ENCODE data around the gene EIF3A.

DNA sequence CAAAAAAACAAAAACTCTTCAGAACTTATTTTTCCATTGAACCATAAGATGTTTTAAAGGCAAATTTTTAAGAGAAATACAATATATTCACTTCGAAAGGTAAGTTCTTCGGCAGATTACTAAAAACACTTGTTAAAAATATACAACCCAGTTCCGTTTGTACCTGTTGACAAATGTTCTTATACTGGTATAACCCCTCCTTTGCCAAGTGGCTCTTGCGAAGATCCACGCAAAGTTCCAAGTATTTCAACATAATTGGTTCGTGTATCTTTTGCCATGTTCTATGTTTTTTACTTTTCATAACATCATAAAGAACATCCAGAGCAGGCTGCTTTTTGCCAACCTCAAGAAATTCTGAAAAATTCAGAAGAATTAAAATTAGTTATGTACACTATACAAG lies 7.0 kb downstream of the EIF3A start:
- TF ChIP-seq POLR2AphosphoS5 (IDR thresholded peaks at IDR 0.05; ENCODE audit: low read depth, low read length): no peak
- TF ChIP-seq POLR2A (IDR thresholded peaks at IDR 0.05; ENCODE audit: low read depth, low read length): no peak
- no peak for TF ChIP-seq TAF1 (IDR thresholded peaks at IDR 0.05; ENCODE audit: low read depth, low read length)
- no peak for TF ChIP-seq POU2F2 (IDR thresholded peaks at IDR 0.05; ENCODE audit: low read depth, low read length)
